ENCODE results near the gene CCDC150.
"Not testable (repeated sequence)": the region's sequence is repeated elsewhere in the genome, so short reads cannot be mapped to it uniquely, and the experiment has no call there.

CCDC150 gene

GRCh38 chr2:196679368-196679767 is 39.9 kb downstream of the CCDC150 start:
- TF ChIP-seq POLR2AphosphoS5 (IDR thresholded peaks at IDR 0.05; ENCODE audit: low read depth) (no peak), SPI1 (IDR thresholded peaks at IDR 0.05; ENCODE audit: borderline replicate concordance, low read depth) (no peak), CTCF (IDR thresholded peaks at IDR 0.05; ENCODE audit: insufficient read depth, low read length) (no peak), GABPA (IDR thresholded peaks at IDR 0.05; ENCODE audit: low read depth) (no peak)
- TF ChIP-seq, protein P1, sequence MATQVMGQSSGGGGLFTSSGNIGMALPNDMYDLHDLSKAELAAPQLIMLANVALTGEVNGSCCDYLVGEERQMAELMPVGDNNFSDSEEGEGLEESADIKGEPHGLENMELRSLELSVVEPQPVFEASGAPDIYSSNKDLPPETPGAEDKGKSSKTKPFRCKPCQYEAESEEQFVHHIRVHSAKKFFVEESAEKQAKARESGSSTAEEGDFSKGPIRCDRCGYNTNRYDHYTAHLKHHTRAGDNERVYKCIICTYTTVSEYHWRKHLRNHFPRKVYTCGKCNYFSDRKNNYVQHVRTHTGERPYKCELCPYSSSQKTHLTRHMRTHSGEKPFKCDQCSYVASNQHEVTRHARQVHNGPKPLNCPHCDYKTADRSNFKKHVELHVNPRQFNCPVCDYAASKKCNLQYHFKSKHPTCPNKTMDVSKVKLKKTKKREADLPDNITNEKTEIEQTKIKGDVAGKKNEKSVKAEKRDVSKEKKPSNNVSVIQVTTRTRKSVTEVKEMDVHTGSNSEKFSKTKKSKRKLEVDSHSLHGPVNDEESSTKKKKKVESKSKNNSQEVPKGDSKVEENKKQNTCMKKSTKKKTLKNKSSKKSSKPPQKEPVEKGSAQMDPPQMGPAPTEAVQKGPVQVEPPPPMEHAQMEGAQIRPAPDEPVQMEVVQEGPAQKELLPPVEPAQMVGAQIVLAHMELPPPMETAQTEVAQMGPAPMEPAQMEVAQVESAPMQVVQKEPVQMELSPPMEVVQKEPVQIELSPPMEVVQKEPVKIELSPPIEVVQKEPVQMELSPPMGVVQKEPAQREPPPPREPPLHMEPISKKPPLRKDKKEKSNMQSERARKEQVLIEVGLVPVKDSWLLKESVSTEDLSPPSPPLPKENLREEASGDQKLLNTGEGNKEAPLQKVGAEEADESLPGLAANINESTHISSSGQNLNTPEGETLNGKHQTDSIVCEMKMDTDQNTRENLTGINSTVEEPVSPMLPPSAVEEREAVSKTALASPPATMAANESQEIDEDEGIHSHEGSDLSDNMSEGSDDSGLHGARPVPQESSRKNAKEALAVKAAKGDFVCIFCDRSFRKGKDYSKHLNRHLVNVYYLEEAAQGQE (IDR thresholded peaks at IDR 0.05; ENCODE audit: insufficient replicate concordance, low read depth): no peak
- no peaks in the 10 kb centered on the region for H3K27me3 ChIP-seq (ENCODE audit: insufficient read depth, poor library complexity, severe bottlenecking)
- H3K4me3 ChIP-seq (replicated peaks; ENCODE audit: insufficient read depth, low read length): no peak overlapping the region
- H3K27ac ChIP-seq (replicated peaks): no peak overlapping the region
- DNase-seq (ENCODE audit: low read depth in 1 of 2, low spot score in 1 of 2): no peak

- no peak overlapping the region for H3K4me3 ChIP-seq (replicated peaks; ENCODE audit: insufficient read depth, low read length)
- TF ChIP-seq CTCF (IDR thresholded peaks at IDR 0.05; ENCODE audit: insufficient read depth, low read length): no peak
- no peak for TF ChIP-seq SPI1 (IDR thresholded peaks at IDR 0.05; ENCODE audit: borderline replicate concordance, low read depth)
- TF ChIP-seq, protein P1 (IDR thresholded peaks at IDR 0.05; ENCODE audit: insufficient replicate concordance, low read depth): no peak
- TF ChIP-seq POLR2AphosphoS5 (IDR thresholded peaks at IDR 0.05; ENCODE audit: low read depth): no peak
- no peak for TF ChIP-seq GABPA (IDR thresholded peaks at IDR 0.05; ENCODE audit: low read depth)
- no peak for DNase-seq (ENCODE audit: low read depth in 1 of 2, low spot score in 1 of 2)
Observed at GRCh38 chr2:196681510-196681909, 42.0 kb downstream of the CCDC150 start.

GRCh38 chr2:196685792-196686191 is 46.3 kb downstream of the CCDC150 start:
- Histone ChIP-seq H3K27me3 (ENCODE audit: insufficient read depth, poor library complexity, severe bottlenecking) (no peaks in the 10 kb centered on the region), H3K27ac (replicated peaks) (no peak overlapping the region), H3K4me3 (replicated peaks; ENCODE audit: insufficient read depth, low read length) (no peak overlapping the region)
- TF ChIP-seq, protein P1 (IDR thresholded peaks at IDR 0.05; ENCODE audit: insufficient replicate concordance, low read depth): no peak
- TF ChIP-seq CTCF (IDR thresholded peaks at IDR 0.05; ENCODE audit: insufficient read depth, low read length) (no peak), SPI1 (IDR thresholded peaks at IDR 0.05; ENCODE audit: borderline replicate concordance, low read depth) (no peak), GABPA (IDR thresholded peaks at IDR 0.05; ENCODE audit: low read depth) (no peak), POLR2AphosphoS5 (IDR thresholded peaks at IDR 0.05; ENCODE audit: low read depth) (no peak)
- DNase-seq (ENCODE audit: low read depth in 1 of 2, low spot score in 1 of 2): no peak

More at GRCh38 chr2:196681510-196681909, 42.0 kb downstream of the CCDC150 start:
- no peak overlapping the region for H3K27ac ChIP-seq (replicated peaks)
- H3K27me3 ChIP-seq (ENCODE audit: insufficient read depth, poor library complexity, severe bottlenecking): no peaks in the 10 kb centered on the region

DNA sequence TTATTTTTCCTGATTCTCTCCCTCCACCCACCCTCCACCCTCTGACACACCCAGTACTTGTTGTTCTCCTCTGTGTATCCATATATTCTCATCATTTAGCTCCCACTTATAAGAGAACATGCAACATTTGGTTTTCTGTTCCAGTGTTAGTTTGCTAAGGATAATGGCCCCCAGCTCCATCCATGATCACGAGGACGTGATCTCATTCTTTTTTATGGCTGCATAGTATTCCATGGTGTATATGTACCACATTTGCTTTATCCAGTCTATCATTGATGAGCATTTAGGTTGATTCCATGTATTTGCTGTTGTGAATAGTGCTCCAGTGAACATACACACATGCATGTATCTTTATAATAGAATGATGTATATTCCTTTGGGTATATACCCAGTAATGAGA is 47.2 kb downstream of the CCDC150 start:
- H3K27ac ChIP-seq (replicated peaks); H3K27me3 ChIP-seq (ENCODE audit: insufficient read depth, poor library complexity, severe bottlenecking); H3K4me3 ChIP-seq (replicated peaks; ENCODE audit: insufficient read depth, low read length); DNase-seq (ENCODE audit: low read depth in 1 of 2, low spot score in 1 of 2): not testable (repeated sequence)

Measured in HL-60 (cell line).